HG03139 (cell line): Measurements from ENCODE around the gene LHX5.
A peak's percentile ranks its signal among the peaks of the same experiment; 100 is the strongest.

Source experiments
- ATAC-seq: cut with Tn5 transposase; IDR thresholded peaks from one replicate; pipeline ENCODE4 v1.9.1; 2021; ENCODE audit not compliant: unreplicated experiment

Gene LHX5

DNA sequence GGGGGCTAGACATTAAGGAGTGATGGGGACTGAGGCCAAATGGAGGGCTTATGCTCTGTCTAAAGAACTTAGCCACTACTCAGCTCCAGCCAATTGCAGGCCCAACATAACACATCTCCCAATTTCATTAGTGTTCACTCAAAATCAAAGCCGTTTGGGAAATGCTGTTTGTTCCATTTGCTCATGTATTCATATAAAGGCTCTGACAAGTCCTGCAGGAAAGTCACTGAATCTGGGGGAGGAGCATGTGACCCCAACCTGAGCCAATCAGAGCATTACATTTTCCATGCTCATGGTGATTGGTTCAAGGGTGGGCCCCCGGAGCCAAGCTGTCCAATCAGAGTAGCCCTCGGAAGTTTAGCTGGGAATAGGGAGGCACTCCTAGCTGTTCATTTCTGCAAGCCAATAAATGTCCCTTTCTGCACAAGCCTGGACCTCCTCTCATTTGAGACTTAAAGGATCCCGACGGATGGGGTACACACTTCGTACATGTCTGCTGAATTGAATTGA is 28.6 kb downstream of the LHX5 start:
- no peak for ATAC-seq

DNA sequence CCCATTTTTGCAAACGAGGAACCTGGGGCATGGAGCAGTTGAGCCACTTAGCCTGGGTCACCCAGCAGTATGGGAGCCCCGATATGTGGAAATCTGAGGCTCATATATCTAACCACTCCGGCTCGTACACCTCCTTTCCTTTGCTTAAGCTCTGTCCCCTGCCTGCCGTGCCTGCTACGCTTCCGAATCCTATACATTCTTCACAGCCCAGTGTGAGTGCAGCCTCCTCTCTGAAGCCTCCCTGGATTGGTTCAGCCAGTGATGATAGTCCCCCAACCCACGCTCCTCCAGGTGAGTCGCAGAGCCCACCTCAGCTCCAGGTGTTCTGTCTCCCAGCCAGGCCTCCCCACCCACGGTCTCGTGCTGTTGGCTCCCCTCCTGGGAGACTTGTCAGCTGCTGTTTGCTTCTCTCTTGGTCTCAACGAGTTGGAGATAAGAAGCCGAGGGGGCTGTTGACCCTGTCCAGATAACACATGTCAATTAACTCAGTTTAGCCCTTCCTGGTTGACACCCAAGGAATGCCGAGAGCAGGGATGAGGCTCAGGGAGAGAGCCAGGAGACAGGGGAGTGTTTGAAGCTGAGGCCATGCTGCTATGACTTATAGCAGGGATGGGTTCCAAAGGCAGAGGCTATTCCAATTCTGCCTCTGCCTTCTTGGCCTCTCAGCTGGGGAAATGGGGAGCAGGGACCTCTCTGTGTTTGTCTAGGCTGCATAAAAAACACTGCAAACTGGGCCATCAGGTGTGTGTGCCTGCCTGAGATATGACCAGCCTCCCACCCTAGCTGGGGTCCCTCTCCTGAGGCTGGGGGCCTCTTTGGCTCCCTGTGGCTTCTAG is 30.5 kb downstream of the LHX5 start:
- no peak for ATAC-seq

DNA sequence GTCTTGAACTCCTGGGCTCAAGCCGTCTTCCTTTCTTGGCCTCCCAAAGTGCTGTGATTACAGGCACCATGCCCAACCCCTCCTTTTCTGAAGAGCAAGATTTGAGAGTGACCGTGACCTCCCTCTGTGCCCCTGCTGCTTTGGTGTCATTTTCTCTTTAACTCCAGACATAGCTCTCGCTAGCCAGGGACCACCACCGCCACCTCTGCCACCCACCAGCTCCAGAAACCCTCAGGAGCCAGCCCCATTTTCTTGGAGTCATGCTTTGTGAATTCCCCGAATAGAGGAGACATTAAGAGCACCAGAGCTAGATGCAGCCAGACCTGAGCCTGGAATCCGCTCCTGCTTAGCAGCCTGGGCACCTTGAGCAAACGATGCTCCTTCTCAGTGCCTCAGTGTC is 31.3 kb downstream of the LHX5 start:
- ATAC-seq, result no peak

DNA sequence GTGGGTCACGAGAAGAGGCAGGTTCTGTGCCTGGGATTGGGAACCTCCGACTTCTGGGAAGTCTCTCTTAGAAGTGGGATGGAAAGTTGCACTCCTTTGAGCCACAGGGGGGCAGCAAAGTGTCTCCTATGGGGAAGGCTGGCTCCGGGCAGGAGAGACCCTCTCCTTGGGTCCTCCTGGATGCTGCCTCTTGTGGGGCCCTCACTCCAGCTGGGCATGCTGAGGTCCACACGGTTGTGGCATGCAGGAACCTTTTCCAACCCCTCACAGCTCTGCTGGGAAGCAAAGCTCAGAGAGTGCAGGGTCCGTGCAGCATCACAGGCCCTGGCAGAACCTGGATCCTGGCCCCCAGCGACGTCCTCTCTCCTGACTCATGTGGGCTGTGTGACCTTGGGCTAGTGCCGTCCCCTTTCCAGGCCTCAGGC is 32.1 kb downstream of the LHX5 start:
- ATAC-seq, result no peak

DNA sequence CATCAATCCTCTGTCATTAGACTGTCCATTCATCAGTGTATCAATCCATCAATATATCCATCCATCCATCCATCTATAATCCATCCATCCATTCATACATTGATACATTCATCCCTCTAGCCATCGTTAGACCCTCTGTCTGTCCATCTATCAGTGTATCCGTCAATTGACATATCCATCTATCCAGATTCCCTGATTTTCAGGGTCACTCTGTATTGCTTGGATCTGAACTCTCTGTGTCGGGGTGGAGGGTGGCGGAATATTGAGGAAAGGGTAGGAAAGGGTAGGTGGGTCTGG is 32.4 kb downstream of the LHX5 start:
- no peak for ATAC-seq

DNA sequence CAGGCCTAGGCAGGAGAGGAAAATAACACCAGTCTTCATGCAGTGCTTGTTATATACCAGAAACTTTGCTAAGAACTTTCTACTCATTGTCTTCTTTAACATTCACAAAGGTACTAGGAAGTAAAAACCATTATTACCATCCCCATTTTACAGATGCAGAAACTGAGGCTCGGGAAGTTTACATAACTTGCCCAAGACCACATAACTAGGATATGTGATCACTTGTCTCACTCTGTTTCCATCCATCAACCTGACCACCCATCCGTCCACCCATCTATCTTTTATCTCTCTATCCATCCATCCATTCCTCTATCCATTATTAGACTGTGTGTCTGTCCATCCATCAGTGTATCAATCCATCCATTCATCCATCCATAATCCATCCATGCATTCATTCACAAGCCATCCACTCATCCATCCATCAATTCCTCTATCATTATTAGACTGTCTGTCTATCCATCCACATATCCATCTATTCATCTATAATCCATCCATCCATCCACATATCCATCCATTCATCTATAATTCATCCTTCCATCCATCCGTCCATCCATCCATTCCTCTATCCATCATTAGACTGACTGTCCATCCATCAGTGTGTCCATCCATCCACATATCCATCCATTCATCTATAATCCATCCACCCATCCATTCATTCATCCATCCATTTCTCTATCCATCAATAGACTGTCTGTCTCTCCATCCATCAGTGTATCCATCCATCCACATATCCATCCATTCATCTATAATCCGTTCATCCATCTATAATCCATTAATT is 33.0 kb downstream of the LHX5 start:
- ATAC-seq, result no peak

DNA sequence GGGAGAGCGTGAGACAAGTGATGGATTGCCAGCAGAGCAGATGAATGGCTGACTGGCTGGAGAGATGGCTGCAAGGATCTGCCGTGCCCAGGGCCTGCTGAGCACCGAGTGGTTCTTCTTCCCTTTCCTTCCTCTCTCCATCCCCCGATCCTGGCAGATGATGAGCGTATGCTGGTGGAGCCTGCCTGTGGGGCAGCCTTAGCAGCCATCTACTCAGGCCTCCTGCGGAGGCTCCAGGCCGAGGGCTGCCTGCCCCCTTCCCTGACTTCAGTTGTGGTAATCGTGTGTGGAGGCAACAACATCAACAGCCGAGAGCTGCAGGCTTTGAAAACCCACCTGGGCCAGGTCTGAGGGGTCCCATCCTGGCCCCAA is 34.0 kb downstream of the LHX5 start:
- ATAC-seq, result no peak

DNA sequence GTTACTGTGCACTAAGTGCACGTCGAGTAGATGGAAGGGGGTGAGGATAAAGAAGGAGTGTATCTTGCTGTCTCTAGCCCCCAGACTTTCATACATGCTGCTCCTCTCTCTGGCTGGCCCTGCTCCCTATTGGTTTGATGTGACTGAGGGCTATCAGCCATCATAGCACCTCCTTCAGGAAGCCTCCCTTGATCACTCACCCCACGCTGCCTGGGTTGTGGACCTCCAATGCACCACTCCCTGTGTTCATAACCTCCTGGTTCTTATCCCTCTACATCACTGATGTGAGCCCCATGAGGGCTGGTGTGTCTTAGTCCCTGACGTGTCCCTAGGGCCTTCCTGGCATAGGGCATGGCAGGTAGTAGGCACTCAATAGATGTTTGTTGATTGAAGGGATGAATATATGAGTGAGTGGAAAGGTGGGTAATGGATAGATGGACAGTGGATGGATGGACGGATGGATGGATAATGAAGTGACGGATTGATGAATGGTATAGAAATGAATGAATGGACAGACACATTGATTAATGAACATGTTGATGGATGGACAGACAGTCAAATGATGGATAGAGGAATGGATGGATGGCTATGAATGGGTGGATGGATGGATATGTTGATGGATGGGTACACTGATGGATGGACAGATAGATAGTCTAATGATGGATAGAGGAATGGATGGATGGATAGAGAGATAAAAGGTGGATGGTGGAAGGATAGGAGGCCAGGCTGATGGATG is 34.5 kb downstream of the LHX5 start:
- ATAC-seq, result no peak

DNA sequence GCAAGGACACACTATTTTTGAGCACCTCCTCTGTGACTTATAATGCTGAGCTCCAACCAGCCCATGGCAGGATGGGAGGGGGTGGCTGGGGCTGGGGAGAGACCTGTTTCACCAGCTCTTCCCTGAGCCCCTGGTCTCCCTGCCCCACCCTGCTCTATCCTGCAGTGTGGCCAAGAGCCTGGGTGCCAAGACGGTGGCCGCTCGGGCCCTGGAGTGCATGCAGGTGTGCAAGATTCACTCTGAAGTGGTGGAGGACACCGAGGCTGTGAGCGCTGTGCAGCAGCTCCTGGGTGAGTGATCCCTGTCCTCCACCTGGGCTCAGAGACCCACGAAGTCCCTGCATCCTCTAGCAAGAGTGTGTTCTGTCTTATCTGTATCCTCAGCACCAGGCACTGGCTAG is 35.1 kb downstream of the LHX5 start:
- ATAC-seq, result no peak

DNA sequence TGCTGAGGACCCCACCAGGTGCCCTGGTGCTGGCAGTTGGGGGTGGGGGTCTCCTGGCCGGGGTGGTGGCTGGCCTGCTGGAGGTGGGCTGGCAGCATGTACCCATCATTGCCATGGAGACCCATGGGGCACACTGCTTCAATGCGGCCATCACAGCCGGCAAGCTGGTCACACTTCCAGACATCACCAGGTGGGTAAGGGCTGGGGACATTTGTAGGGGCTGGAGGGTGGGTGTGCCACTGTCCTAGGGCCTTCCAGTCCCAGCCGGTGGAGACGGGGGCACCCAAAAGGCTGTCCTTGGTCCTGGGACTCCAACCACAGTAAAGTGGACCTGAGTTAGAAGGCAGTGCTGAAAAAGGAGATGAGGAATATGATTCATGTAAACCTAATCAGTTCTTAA is 36.3 kb downstream of the LHX5 start:
- no peak for ATAC-seq

DNA sequence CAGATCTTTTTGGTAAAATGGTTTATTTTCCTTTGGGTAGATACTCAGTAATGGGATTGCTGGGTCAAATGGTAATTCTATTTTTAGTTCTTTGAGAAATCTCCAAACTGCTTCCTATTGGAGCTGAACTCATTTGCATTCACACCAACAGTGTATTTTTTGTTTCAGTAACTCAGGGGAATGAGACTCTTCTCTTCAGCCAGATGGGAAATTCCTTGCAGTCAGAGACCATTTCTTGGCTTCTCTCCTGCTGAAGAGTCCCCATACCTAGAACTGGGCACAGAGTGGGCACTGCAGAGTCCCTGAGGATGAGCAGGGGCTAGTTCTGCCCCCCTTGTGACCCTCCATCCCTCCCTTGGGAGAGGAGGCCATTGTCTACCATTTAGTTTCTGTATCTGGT is 38.7 kb downstream of the LHX5 start:
- no peak for ATAC-seq

DNA sequence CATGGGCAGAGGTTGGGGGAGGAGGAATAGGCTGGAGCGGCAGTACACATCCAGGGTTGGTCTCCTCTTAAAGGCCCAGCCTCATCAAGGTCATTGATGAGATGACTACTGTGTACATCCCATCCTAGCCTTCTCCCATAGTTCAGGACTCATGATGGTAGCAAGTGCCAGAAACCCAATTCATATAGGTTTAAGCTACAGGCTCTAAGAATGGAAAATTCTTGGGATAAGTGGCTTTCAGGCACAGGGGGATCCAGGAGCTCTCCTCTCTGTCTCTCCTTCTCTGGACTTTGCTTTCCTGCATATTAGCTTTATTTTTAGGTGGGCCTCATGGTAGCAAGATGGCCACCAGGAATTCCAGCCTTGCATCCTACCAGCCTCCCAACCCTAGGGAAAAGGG is 43.2 kb downstream of the LHX5 start:
- no peak for ATAC-seq

DNA sequence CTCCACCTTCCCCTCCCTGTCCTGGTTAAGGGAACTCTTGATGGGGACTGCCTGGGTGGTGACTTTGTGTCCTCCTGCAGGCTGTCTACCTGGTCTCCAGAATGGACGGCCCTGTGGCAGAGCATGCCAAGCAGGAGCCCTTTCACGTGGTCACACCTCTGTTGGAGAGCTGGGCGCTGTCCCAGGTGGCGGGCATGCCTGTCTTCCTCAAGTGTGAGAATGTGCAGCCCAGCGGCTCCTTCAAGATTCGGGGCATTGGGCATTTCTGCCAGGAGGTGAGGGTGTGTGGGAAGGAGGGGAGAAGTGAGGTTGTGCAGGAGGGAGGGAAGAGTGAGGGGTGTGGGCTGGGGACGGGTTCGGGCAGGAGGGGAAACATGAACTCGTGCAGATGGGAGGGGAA is 43.8 kb downstream of the LHX5 start:
- ATAC-seq, result no peak

DNA sequence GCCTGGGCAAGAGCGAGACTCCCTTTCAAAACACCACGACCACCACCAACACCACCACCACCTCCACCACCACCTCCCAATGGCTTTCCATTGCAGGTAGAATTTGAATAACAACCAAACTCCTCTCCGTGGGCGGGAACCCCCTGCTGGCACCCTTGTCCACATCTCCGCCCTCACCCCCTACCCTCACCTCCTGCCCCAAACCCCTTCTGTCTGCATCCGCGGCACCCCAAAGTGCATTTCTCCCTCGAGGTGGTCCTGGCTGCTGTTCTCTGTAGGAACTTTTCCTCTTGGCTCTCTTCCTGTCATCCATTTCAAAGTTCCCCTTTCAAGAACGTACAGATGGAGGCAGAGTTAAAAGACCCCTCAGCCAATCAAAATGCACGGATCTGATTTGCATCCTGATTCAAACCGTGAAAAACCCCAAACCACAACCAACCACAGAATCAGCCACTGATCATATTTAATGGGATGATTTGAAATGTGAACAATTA is 45.7 kb downstream of the LHX5 start:
- no peak for ATAC-seq

DNA sequence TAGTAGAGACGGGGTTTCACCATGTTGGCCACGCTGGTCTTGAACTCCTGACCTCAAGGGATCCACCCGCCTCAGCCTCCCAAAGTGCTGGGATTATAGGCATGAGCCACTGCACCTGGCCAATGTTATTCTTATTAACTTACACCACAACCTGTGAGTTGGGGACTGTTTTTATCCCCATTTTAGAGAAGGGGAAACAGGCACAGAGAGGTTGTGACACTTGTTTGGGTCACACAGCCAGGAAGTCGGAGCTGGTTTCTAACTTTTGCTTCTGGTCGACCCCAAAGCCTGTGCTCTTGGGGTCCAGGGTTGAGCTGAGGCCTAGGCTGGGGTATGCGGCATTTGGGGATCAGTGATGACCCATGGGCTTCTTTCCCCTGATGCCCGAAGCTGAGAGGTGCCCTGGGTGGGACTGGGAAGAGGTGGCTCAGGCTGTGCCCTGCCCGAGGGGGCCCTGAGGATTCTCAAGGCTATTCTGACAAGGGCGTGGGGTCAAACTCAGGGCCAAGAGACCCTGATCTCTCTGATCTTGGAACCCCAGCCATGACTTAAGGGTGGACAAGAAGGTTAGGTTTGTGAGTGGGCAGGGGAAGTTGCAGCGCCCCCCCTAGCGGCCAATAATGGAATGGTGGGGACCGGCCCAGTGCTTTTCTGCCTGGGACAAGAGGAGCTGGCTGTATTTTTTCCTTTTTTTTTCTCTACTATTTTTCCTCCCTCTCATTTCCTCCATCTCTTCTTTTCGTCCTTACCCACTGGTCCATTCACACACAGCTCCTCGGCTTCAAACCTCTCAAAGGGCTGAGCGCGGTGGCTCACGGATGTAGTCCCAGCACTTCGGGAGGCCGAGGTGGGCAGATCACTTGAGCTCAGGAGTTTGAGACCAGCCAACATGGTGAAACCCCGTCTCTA is 46.5 kb downstream of the LHX5 start:
- ATAC-seq, result no peak

DNA sequence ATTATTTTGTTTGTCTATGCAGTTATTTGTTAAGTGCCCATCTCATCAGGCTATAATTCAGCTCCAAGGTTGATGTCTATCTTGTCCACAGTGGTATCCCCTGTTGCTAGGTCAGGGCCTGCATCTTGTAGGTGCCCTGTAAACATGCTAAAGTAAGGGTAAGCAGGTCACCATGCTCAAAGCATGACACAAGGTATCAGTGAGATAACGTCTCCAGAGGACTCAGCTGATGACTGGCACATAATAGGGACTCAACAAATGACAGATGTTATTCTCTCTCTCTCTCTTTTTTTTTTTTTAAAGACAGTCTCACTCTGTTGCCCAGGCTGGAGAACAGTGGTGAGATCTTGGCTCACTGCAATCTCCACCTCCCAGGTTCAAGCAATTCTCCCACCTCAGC is 47.2 kb downstream of the LHX5 start:
- ATAC-seq, result no peak

DNA sequence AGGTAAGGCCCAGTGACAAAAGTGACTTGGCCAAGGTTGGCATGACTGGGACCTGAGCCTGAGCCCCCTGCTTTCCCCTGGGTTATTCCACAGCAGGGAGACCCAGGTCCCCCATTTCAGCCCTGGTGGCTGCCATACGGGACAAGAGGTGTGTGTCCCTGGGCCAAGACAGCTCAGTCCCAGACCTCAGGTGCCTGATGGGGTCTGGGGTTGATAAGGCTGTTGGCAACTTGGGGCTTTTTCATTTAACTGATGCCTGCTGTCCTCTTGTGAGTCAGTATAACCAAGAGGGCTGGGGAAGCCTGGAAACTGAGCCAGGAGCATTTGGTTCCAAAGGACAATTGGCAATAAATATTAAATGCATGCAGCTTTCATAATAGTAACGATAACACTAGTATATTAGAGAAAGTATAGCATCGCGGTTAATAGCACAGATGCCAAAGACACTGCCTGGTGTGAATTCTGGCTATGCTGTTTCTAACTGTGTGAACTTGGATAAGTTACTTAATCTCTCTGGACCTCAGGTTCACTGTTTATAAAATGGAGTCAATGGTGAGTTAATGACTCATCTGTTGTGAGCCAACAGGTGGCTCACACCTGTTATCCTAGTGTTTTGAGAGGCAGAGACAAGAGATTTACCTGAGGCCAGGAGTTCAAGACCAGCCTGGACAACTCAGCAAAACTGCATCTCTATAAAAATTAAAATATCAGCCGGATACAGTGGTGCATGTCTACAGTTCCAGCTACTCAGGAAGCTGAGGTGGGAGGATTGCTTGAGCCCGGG is 48.6 kb downstream of the LHX5 start:
- no peak for ATAC-seq

DNA sequence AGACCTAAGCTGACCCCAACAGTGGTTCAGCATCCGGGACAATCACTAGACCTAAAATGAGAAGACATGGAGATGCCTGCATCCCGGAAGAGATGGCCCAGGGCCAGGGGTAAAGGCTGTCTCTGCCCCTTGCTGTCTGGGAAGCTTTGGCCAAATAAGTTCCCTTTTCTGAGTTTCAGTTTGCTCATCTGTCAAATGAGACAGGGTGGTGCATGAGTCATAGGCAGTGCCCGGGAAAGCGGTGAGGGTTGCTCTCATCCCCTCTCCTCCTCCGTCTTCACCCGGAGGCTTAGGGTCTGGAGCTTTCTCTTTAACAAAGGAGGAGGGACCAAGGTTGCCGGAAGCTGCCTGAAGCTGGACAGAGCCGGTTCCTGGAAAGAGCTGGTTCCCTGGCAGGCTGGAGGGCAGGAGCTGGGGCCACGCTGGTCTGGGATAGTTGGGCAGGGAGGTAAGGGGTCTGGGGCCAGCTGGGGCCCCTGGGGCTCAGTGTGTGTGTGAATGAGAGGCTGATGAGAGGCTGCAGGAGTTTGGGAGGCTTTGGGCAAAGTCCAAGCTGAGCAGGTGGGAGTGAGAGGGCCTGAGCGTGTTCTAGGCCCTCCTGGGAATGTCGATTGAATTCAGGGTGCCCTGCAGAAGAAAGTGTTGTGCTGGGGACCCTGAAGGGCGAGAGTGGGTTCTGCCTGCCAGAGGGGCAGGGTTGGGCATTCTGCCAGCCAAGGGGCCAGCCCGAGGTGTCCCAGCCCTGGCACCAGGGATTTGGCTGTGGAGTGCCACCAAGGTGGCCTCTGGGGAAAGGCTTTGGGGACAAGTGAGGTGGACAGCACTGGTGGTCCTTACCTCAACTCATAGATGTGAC is 49.4 kb downstream of the LHX5 start, which contains the start of gene SDSL:
TSS of gene SDSL (plus strand) at position 351 of the 856 bp plus-strand sequence. CDS start 5,603 bp downstream, outside the sequence.
- ATAC-seq, result peak; percentile 93
